ENCODE results near the gene TP53TG5. TPM values are rescaled to one million over a fixed set of nuclear protein-coding genes. Genes with fewer than 3 reads are reported as not detected.

Gene TP53TG5
- total RNA-seq, 1 donor from 2014 or later: not detected

DNA sequence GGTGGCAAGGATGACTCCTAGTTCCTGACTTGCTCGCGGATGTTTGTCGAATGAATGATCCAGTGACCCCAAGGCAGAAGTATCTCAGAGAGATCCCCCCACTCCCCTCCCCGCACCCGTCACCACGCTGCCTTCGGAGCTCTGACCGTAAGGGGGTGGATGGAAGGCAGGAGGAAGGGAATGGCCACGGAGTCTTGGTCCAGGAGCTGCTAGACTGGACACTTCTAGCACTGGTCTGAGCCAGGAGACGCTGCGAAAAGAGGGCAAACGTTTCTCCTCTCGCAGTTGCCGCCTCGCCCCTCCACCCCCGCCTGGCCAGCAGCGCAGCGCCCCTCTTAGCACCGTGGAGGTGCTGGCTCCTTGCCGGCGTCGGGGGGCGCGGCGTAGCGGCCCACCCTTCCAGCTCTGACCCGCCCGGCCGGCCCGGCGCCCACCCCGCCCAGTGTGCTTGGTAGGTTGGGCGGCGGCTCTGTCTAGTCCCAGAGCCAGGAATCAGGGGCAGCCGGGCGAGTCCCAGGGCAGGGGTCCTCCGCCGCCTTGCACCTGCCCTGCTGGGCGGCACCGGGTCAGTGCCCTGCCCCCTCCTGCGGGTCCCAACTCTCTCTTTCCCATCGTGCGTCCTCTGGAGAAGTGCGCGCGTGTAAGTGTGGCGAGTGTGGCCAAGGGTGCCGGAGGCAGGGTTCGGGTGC, 27.6 kb upstream of the TP53TG5 start:
- DNase-seq (ENCODE audit: low read depth, low spot score): no peak

DNA sequence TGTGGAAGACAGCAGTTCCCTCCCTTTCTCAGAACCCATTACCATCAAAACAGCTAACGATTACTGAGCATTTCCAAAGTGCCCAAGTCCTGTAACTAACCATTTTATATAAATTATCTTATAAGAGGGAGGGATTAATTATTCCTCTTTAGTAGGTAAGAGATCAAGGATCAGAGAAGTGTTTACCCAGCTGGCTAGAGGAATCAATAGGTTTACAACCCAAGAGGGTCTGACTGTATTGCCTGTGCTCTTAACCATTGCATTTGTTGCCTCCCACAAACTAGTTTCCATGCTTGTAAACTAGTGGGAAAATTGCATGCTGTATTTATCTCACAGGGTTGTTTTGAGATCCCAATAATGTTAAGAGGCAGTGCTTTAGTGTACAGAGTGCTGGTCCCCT, 26.3 kb upstream of the TP53TG5 start:
- DNase-seq (ENCODE audit: low read depth, low spot score): no peak

DNA sequence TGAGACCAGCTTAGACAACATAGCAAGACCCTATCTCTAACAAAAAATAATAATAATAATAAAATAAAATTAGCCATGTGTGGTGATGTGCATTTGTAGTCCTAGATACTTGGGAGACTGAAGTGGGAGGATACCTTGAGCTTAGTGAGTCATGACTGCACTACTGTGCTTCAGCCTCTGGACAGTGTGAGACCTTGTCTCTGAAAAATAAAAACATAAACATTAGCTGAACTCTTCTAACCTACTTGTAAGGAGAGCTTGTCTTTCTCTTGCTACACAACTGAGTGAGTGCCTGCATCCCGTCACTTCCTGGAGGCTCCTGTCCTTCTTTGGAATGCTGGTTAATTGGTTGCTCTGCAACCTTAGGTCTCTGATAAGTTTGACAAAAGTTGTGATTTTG, 24.8 kb upstream of the TP53TG5 start:
- no peak for DNase-seq (ENCODE audit: low read depth, low spot score)

DNA sequence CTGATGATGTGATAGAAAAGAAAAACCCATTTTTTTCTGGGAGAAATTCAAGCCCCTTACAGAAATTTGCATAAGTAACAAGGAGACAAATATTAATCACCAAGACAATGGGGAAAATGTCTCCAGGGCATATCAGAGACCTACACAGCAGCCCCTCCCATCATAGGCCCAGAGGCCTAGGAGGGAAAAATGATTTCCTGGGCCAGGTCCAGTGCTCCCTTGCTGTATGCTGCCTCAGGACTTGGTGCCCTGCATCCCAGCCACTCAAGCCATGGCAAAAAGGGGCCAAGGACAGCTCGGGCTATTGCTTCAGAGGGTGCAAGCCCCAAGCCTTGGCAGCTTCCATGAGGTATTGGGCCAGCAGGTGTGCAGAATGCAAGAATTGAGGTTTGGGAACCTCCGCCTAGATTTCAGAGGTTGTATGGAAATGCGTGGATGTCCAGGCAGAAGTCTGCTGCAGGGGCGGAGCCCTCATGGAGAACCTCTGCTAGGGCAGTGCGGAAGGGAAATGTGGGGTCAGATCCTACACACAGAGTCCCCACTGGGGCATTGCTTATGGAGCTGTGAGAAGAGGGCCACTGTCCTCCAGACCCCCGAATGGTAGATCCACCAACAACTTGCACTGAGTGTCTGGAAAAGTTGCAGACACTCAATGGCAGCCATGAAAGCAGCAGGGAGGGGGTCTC, 22.4 kb upstream of the TP53TG5 start:
- no peak for DNase-seq (ENCODE audit: low read depth, low spot score)

DNA sequence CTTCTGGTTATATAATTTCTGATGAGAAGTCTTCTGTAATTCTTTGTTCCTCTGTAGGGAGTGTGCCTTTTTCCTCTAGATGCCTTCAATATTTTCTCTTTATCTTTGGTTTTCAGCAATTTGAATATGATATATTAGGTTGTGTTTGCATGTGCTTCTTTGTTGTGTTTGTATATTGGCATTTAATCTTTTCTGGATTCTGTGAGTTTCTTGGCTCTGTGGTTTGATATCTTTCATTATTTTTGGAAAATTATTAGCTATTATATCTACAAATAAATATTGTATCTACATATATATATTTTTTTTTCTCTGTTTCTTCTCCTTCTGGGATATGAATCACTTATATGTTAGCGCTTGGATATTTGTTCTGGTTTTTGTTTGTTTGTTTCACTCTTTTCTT, 20.9 kb upstream of the TP53TG5 start:
- no peak for DNase-seq (ENCODE audit: low read depth, low spot score)

DNA sequence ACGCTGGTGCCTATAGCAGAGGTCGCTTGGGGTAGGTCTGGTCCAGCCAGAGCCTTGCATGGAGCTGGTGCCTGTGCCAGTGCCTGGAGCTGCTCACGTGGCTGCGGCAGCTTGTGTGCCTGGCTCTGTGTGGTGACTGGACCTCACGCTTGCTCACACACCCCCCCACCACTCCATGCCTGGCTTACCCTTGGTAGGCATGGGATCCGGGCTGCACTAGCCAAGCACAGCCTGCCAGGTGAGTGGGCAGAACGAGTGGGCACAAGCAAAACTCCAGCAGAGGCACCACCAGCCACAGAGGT, 16.9 kb upstream of the TP53TG5 start:
- no peak for DNase-seq (ENCODE audit: low read depth, low spot score)

DNA sequence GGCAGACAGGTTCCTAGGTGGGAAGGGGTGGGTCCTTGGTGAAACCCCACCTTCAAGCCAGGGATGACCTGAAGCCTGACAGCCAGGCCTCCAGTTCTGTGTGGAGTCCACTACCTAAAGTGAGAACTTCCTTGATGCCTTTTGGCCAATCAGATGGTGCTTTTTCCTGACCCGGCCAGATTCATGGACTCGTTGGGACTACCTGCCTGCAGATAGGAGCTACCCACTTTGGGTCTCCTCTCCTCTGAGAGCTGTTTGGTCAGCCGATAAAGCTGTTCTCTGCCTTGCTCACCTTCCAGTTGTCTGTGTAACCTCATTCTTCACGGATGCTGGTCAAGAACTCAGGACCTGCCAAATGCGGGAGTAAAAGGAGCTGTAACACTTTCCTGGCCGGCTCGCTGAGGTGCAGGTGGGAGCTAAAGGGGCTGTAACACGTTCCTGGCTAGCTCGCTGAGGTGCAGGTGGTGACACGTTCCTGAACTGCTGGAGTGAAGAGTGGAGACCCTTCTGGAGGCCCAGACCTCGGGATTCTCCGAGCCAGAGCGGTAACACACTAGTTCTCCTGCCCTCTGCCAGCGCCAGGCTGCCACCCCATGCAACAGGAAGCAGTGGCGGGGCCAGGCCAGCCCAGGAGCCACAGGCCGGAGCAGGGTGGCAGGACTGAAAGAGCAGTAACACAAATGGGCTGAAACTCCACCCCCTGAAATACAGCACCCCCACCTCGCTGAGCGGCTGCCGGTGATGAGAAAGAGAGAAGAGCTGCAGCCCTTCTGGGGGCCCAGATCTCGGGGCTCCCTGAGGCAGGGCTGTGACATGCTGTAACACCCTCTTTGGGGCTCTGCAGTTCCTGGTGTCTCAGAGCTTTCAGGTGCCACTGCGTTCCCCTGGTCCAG, 16.3 kb upstream of the TP53TG5 start:
- DNase-seq (ENCODE audit: low read depth, low spot score): no peak

DNA sequence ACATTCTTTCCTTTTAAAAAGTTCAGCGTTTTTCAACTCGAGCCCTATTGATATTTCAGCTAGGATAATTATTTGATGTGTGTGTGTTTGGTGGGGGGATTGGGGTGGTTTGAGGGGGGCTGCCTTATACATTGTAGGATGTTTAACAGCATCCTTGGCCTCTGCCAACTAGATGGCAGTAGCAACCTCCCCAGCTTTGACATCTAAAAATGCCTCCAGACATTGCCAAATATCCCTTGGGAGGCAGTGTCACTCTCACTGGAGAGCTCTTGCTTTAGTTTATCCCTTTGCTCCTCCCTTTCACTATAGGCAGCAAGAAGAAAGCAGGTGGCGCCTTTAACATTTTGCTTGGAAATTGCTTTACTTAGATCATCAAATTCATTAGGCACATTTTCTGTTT, 14.6 kb upstream of the TP53TG5 start:
- DNase-seq (ENCODE audit: low read depth, low spot score): no peak

DNA sequence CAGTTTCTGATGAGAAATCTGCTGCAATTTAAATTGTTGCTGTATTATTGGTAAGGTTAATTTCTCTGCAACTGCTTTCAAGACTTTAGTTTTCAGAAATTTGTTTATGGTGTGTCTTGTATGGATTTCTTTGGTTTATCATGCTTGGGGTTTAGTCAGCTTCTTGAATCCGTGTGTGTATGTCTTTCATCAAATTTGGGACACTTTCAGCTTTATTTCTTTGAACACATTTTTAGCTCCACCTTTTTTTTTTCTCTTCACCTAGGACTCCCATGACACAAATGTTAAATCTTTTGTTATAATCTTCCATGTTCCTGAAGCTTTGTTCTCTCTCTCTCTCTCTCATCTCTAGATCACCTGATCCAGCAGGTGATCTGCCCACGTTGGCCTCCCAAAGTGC, 13.4 kb upstream of the TP53TG5 start:
- DNase-seq (ENCODE audit: low read depth, low spot score): no peak

DNA sequence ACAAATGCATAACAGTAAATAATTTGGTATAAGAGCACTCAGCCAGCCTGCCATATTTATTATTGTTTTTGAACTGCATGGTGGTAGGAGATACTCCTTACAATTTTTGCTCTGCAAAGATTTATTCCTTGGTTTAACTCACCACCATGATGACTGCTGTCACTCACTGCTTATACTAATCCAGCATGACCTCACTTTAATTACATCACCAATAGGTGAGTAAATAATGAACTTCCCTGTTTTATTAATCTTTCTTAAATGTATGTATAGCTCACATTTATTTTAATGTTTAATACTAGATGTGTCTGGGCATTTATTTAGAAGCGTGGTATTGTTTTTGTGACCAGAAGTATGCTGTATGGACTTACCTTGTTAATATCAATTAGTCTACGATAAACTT, 12.8 kb upstream of the TP53TG5 start:
- no peak for DNase-seq (ENCODE audit: low read depth, low spot score)

DNA sequence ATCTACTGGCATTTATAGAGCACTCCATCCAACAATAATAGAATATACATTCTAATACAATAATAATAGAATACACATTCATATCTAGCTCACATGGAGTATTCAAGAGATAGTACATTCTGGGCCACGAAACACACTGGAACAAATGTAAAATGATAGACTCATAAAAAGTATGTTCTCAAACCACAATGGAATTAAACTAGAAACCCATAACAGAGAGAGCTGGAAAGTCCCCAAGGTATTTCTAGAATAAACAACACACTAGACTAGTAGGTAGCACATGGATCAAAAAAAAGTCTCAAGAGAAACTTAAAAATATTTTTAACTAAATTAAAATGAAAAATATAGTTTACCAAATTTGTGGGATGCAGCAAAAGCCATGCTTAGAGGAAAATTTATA, 9.1 kb upstream of the TP53TG5 start:
- no peak for DNase-seq (ENCODE audit: low read depth, low spot score)

DNA sequence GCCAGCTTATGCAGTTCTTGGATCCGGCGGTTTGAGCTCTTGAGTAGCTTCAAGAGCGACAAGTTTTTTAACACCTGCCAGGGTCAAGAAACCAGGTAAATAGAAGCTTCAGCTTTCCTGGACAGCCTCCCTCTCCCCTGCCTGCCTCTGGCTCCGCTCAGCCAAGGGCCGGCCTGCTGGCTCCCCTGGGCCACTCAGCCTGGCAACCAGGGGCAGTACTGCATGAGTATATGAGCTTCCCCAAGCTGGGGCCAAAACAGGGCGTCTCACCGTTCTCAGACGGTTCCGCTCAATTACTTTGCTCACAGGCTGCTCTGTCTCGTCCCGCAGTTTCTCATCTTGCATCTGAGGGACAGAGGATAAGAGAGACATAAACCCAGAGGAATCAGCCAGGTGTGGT, 856 bp downstream of the TP53TG5 start:
- DNase-seq (ENCODE audit: low read depth, low spot score): no peak

DNA sequence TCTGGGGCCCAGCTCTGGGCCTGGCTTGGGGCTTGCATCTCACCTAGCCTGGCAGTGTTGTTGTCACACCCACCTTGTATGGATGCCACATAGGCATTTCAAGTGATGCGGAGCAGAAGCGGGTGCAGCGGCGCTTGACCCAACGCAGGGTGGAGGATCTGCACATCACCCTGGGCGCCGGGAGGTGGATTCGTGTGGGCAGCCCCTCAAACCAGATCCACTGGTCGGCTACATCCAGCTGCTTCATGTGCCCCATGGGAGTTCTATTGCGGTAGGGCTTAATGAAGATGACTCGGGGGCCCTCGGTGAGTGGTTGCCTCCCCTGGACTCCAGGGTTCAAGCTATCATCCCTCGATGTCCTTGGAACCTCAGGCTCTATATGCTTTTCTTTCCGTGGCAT, 3.2 kb downstream of the TP53TG5 start:
- no peak for DNase-seq (ENCODE audit: low read depth, low spot score)

DNA sequence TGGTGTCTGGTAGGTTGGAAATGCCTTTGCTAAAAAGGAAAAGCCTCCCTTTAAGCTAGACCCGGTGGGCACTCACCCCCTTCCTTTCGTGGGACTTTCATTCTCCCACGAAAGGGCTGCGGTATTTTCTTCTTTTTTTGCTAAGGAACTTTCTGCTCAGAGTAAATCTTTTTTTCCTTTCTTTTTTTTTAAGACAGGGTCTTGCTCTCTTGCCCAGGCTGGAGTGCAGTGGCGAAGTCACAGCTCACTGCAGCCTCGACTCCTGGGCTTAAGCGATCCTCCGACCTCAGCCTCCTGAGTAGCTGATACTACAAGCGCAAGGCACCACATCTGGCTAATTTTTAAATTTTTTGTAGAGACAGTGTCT, 4.0 kb downstream of the TP53TG5 start:
- DNase-seq (ENCODE audit: low read depth, low spot score): no peak

DNA sequence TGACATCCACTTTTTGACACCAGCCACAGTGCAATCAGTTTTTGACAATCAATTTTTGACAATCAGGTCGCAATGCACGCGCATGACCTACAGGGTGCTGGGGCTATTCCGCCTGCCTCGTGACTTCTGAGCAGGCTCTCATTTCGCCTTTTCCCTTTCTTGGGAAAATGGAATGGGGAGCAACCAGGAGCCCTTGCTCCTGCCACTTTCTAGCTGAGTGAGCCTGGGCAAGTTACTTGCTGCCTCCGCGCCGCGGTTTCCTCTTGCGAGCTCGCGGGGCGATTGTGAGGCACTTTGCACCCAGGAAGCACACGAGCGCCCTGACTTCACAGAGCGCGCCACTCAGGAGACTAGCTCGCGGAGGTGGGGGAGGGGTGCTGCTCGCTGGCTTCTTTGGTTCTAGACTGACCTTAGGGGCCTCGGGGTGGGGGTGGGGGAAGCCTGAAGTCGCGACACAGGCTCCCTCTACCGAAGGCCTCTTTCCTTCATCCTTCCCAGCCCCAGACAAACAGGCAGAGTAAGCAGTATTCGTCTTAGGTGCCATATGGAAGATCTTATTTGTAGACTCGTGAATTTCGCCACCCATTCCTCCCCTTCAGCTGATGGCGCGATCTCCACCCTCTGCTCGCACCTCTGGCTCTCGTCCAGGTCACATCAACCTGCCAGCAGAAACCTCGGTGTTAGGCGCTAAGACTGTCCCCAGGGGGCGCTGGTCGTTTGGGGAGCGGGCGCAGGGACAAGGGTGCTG, 4.6 kb downstream of the TP53TG5 start:
- DNase-seq (ENCODE audit: low read depth, low spot score): peak; percentile 46

DNA sequence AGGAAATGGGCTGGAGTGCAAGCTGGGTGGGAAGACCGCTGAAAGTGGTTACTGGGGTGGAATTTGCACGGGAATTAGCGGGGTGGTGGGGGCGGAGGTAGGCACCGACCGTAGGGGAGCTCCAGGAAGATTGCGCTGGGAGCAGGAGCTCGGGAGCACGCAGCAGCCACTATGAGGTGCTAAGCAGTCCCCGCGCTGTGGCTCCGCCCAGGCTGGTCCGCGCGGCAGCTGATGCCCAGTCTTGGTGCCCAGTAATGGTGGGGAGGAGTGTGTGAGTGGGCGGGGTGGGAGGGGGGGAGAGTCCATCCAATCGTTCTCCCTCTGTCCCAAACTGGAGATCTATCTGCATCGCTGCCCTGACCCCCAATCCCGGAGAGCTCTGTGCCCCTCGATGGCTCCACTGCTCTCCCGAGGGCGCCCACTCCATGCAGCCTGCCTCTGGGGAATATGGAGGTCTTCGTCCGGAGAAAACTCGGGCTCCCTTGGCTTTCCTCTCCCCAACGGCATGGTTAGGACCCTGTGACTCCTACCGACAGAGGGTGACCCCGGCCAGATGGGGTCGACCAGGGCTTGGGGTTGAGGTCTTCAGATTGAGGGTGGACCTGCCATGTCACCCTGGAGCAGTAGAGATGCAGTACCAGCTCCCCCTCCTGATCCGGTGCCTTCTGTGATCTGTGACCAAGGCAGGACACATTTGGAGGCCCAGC, 5.3 kb downstream of the TP53TG5 start:
- DNase-seq (ENCODE audit: low read depth, low spot score): no peak

DNA sequence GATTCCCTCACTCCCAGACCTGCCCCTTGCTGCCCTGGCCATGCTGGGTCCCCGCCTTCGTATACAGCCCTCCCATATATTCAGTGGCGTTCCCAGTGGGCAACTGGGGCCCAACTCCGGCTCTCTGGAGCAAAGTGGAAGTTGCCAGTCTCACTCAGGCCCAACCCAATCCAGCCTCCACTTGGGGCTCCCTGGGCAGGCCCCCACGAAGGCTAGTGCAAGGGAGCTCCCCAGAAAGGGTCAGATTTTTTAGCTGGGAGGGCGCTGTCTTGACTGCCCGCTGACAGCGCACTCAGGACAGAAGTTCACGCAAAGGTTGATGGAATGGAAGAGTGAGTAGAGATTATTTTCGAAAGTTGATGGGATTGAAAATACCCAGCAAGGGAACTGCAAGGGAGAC, 5.9 kb downstream of the TP53TG5 start:
- no peak for DNase-seq (ENCODE audit: low read depth, low spot score)

DNA sequence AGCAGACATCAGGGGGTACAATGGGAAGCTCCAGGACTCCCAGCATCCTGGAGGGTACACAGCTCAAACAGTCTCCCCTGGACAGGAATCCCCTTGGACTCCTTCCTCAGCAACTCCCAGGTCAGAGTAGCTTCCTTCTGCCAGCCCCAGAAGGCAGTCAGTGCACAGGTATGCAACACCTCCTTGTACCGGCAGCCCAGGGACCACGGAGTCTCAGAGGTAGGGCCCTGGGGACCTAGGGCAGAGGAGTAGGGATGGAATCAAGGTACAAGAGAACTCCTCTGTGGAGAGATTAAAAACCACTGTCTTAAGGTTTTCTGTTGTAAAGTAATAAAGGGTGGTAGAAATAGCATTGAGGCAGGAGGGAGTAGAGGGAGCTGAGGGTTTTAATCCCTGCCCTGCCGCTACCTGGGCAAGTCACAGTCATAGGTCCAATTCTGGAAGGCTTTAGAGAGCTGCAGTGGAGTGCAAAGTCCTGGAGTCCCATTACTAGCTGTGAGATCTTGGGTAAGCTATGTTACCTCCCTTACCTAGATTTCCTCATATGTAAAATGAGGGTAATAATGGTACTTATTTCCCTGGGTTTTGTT, 7.5 kb downstream of the TP53TG5 start:
- DNase-seq (ENCODE audit: low read depth, low spot score): no peak

DNA sequence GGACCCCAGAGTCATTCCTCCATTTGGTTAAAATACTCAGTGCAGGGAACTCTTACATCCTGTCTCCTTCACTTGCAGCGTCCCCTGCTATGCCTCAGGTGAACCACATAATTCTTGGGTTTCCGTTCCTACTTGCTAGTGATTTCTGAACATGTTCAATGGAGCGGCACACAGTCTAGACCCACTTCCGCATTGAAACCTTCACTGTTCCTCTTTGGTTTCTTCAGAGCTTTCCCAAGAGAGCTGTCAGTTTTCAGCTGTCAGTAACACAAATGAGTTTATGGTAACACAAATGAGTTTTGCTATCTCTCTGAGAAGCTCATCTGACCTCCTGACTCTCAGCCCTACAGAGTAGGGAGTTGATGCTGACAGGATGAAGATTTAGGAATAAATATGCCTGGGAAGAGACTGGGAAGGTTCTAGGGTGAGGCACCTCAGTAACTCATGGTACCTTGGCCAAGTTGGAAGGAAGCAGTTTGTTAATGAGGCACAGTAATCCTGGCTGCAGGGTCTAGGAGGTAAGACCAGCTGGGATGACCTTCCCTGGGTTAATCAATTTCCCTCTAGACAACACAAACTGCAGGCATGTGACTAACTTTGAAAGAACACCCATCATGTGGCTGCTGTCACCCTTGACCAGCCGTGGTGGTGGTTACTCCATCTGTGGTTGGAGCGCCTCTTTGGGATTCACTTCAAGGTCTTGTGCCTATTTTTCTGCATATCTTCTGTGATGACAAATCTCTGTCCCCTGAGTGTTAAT, 9.7 kb downstream of the TP53TG5 start:
- no peak for DNase-seq (ENCODE audit: low read depth, low spot score)

DNA sequence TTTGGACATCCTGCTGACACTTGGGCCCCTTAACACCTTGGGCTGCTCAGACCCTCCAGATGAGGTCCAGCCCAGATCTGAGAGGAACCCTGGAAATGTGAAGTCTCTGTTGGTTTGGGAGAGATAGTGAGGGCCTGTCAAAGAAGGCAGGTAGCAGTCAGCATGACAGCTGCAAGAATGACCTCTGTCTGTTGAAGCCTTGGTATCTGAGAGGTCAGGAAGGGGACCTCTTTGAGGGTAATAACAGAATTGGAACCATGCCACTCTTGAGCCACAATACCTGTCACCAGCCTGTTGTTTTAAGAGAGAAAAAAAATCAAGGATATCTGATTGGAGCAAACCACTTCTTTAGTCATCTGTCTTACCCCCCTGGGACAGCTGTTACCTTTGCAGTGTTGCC, 11.0 kb downstream of the TP53TG5 start:
- DNase-seq (ENCODE audit: low read depth, low spot score): no peak
